ENCODE results near the gene TF.

The TF gene

GRCh38 chr3:133747907-133748639, 1.9 kb downstream of the TF start:
- no peak for DNase-seq

- DNase-seq = no peak
Observed at GRCh38 chr3:133749427-133750258, 3.5 kb downstream of the TF start.

GRCh38 chr3:133750259-133750656, 4.1 kb downstream of the TF start:
- no peak for DNase-seq

GRCh38 chr3:133753107-133753778, 7.0 kb downstream of the TF start:
- no peak for DNase-seq

- no peak for DNase-seq
Observed at GRCh38 chr3:133753779-133754164, 7.6 kb downstream of the TF start.

- no peak for DNase-seq
Observed at GRCh38 chr3:133754455-133754854, 8.3 kb downstream of the TF start.

- DNase-seq = no peak
Observed at GRCh38 chr3:133754973-133755828, 9.0 kb downstream of the TF start.

GRCh38 chr3:133756716-133757694, 10.8 kb downstream of the TF start:
- no peak for DNase-seq

GRCh38 chr3:133757701-133758567, 11.7 kb downstream of the TF start:
- no peak for DNase-seq

GRCh38 chr3:133758568-133758928, 12.4 kb downstream of the TF start:
- no peak for DNase-seq

- DNase-seq = no peak
Observed at GRCh38 chr3:133758964-133759739, 13.0 kb downstream of the TF start.

- no peak for DNase-seq
Observed at GRCh38 chr3:133759740-133760305, 13.6 kb downstream of the TF start.

- no peak for DNase-seq
Observed at GRCh38 chr3:133760916-133761315, 14.7 kb downstream of the TF start.

GRCh38 chr3:133761605-133762484, 15.7 kb downstream of the TF start:
- DNase-seq = no peak

- no peak for DNase-seq
Observed at GRCh38 chr3:133762539-133762938, 16.3 kb downstream of the TF start.

GRCh38 chr3:133763797-133764683, 17.8 kb downstream of the TF start:
- DNase-seq = no peak

GRCh38 chr3:133765256-133765655, 19.1 kb downstream of the TF start:
- DNase-seq = no peak

Data from NCI-H146 (cell line).